ENCODE measurements around the gene HTR4. TPM values are rescaled to one million over a fixed set of nuclear protein-coding genes. Genes with fewer than 3 reads are reported as not detected.

HTR4 gene
- polyA plus RNA-seq, 1 donor from 2014 or later: not detected

DNA sequence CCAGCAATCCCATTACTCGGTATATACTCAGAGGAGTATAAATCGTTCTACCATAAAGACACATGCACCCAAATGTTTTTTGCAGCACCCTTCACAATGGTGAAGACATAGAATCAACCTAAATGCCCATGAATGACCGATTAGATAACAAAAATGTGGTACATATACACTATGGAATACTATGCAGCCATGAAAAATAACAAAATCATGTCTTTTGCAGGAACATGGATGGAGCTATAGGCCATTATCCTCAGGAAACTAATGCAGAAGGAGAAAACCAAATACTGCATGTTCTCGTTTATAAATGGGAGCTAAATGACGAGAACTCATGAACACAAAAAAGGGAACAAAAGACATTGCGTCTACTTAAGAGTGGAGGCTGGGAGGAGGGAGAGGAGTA is 114.5 kb downstream of the HTR4 start:
- H2AFZ ChIP-seq (ENCODE audit: low read depth, low read length): no peak overlapping the region
- H3K36me3 ChIP-seq (ENCODE audit: insufficient read depth, low read length): no peaks in the 10 kb centered on the region
- H3K9me2 ChIP-seq (ENCODE audit: insufficient read depth, low read length): no peaks in the 10 kb centered on the region
- no peaks in the 10 kb centered on the region for H4K20me1 ChIP-seq (ENCODE audit: insufficient read depth)
- no peaks in the 10 kb centered on the region for H3K9me3 ChIP-seq (ENCODE audit: low read length)
- no peak overlapping the region for H3K9ac ChIP-seq (ENCODE audit: low read length)
- H3K27ac ChIP-seq (ENCODE audit: low read length): no peak overlapping the region
- H3K79me2 ChIP-seq (replicated peaks; ENCODE audit: insufficient read depth, low read length): no peaks in the 10 kb centered on the region
- no peaks in the 10 kb centered on the region for H3K27me3 ChIP-seq (ENCODE audit: insufficient read depth, low read depth, low read length)
- H3K4me2 ChIP-seq (ENCODE audit: low read length): no peak overlapping the region
- no peak overlapping the region for H3K4me3 ChIP-seq (ENCODE audit: low read length)
- TF ChIP-seq SMC3 (conservative IDR thresholded peaks at IDR 0.05; ENCODE audit: poor library complexity): no peak
- TF ChIP-seq EP300 (conservative IDR thresholded peaks at IDR 0.05; ENCODE audit: poor library complexity, severe bottlenecking): no peak
- TF ChIP-seq, protein P1, sequence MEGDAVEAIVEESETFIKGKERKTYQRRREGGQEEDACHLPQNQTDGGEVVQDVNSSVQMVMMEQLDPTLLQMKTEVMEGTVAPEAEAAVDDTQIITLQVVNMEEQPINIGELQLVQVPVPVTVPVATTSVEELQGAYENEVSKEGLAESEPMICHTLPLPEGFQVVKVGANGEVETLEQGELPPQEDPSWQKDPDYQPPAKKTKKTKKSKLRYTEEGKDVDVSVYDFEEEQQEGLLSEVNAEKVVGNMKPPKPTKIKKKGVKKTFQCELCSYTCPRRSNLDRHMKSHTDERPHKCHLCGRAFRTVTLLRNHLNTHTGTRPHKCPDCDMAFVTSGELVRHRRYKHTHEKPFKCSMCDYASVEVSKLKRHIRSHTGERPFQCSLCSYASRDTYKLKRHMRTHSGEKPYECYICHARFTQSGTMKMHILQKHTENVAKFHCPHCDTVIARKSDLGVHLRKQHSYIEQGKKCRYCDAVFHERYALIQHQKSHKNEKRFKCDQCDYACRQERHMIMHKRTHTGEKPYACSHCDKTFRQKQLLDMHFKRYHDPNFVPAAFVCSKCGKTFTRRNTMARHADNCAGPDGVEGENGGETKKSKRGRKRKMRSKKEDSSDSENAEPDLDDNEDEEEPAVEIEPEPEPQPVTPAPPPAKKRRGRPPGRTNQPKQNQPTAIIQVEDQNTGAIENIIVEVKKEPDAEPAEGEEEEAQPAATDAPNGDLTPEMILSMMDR (IDR thresholded peaks at IDR 0.05; ENCODE audit: poor library complexity, severe bottlenecking): no peak
- TF ChIP-seq TAF1 (IDR thresholded peaks at IDR 0.05; ENCODE audit: low read depth): no peak
- TF ChIP-seq, protein P2, sequence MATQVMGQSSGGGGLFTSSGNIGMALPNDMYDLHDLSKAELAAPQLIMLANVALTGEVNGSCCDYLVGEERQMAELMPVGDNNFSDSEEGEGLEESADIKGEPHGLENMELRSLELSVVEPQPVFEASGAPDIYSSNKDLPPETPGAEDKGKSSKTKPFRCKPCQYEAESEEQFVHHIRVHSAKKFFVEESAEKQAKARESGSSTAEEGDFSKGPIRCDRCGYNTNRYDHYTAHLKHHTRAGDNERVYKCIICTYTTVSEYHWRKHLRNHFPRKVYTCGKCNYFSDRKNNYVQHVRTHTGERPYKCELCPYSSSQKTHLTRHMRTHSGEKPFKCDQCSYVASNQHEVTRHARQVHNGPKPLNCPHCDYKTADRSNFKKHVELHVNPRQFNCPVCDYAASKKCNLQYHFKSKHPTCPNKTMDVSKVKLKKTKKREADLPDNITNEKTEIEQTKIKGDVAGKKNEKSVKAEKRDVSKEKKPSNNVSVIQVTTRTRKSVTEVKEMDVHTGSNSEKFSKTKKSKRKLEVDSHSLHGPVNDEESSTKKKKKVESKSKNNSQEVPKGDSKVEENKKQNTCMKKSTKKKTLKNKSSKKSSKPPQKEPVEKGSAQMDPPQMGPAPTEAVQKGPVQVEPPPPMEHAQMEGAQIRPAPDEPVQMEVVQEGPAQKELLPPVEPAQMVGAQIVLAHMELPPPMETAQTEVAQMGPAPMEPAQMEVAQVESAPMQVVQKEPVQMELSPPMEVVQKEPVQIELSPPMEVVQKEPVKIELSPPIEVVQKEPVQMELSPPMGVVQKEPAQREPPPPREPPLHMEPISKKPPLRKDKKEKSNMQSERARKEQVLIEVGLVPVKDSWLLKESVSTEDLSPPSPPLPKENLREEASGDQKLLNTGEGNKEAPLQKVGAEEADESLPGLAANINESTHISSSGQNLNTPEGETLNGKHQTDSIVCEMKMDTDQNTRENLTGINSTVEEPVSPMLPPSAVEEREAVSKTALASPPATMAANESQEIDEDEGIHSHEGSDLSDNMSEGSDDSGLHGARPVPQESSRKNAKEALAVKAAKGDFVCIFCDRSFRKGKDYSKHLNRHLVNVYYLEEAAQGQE (IDR thresholded peaks at IDR 0.05; ENCODE audit: borderline replicate concordance): no peak
- no peak for TF ChIP-seq MXI1 (conservative IDR thresholded peaks at IDR 0.05; ENCODE audit: poor library complexity, severe bottlenecking)
- no peak for TF ChIP-seq RAD21 (conservative IDR thresholded peaks at IDR 0.05)
- no peak for TF ChIP-seq EZH2 (IDR thresholded peaks at IDR 0.05; ENCODE audit: borderline replicate concordance, insufficient read depth, low read length, poor library complexity, severe bottlenecking)
- TF ChIP-seq POLR2AphosphoS5 (IDR thresholded peaks at IDR 0.05): no peak
- no peaks in the 10 kb centered on the region for H3F3A ChIP-seq (ENCODE audit: insufficient read depth, low read length, poor library complexity, severe bottlenecking)

DNA sequence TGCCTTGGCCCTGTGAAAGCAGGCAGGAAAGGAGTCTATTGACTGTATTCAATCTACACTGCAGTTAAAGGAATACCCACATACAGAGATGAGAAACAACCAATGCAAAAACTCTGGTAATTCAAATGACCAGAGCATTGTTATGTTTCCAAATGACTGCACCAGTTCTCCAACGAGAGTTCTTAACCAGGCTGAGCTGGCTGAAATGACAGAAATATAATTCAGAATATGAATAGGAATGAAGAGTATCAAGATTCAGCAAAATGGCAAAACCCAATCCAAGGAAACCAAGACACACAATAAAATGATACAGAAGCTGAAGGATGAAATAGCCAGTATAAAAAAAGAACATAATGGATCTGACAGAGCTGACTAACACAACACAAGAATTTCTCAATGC is 119.1 kb downstream of the HTR4 start:
- no peaks in the 10 kb centered on the region for H3F3A ChIP-seq (ENCODE audit: insufficient read depth, low read length, poor library complexity, severe bottlenecking)
- H4K20me1 ChIP-seq (ENCODE audit: insufficient read depth): no peaks in the 10 kb centered on the region
- TF ChIP-seq EP300 (conservative IDR thresholded peaks at IDR 0.05; ENCODE audit: poor library complexity, severe bottlenecking) (no peak), EZH2 (IDR thresholded peaks at IDR 0.05; ENCODE audit: borderline replicate concordance, insufficient read depth, low read length, poor library complexity, severe bottlenecking) (no peak), TAF1 (IDR thresholded peaks at IDR 0.05; ENCODE audit: low read depth) (no peak), RAD21 (conservative IDR thresholded peaks at IDR 0.05) (no peak), MXI1 (conservative IDR thresholded peaks at IDR 0.05; ENCODE audit: poor library complexity, severe bottlenecking) (no peak), POLR2AphosphoS5 (IDR thresholded peaks at IDR 0.05) (no peak), SMC3 (conservative IDR thresholded peaks at IDR 0.05; ENCODE audit: poor library complexity) (no peak)
- TF ChIP-seq, protein P1 (IDR thresholded peaks at IDR 0.05; ENCODE audit: poor library complexity, severe bottlenecking): no peak
- TF ChIP-seq, protein P2 (IDR thresholded peaks at IDR 0.05; ENCODE audit: borderline replicate concordance): no peak
- H3K4me3 ChIP-seq (ENCODE audit: low read length): no peak overlapping the region
- no peak overlapping the region for H3K9ac ChIP-seq (ENCODE audit: low read length)
- no peaks in the 10 kb centered on the region for H3K27me3 ChIP-seq (ENCODE audit: insufficient read depth, low read depth, low read length)
- H3K4me2 ChIP-seq (ENCODE audit: low read length): no peak overlapping the region
- no peak overlapping the region for H3K27ac ChIP-seq (ENCODE audit: low read length)
- H3K79me2 ChIP-seq (replicated peaks; ENCODE audit: insufficient read depth, low read length): no peaks in the 10 kb centered on the region
- no peaks in the 10 kb centered on the region for H3K36me3 ChIP-seq (ENCODE audit: insufficient read depth, low read length)
- no peaks in the 10 kb centered on the region for H3K9me2 ChIP-seq (ENCODE audit: insufficient read depth, low read length)
- H2AFZ ChIP-seq (ENCODE audit: low read depth, low read length): no peak overlapping the region
- no peaks in the 10 kb centered on the region for H3K9me3 ChIP-seq (ENCODE audit: low read length)

Measured in neural cell (in vitro differentiated cells).